PFSK-1 (cell line): Measurements from ENCODE around the gene IDH3A.

Experiments
- POLR2AphosphoS5 ChIP-seq: IDR thresholded peaks from 2 replicates; pipeline ENCODE4 v1.6.1; 2012; ENCODE audit warnings: low read depth, mild to moderate bottlenecking, control low read depth, low read length, moderate library complexity
- SIN3A ChIP-seq: IDR thresholded peaks from 2 replicates; pipeline ENCODE4 v1.6.1; 2012; ENCODE audit warnings: mild to moderate bottlenecking, low read length, moderate library complexity, borderline replicate concordance; ENCODE audit not compliant: insufficient read depth
- TAF1 ChIP-seq: IDR thresholded peaks from 2 replicates; pipeline ENCODE4 v1.6.1; 2012; ENCODE audit warnings: low read length, control low read depth, borderline replicate concordance; ENCODE audit not compliant: insufficient read depth
- TF ChIP-seq, protein P1 (sequence below), 2 experiments: IDR thresholded peaks; 2 replicates each; pipeline versions ENCODE4 v1.6.1 to v1.8.0; 2011 to 2012; ENCODE audit warnings: low read depth in 2 of 2, low read length in 2 of 2, control low read depth in 1 of 2, inconsistent platforms in 1 of 2, mild to moderate bottlenecking in 1 of 2, moderate library complexity in 1 of 2; ENCODE audit not compliant: insufficient read depth in 1 of 2

GRCh38 chr15:78110916-78111475 lies 38.2 kb upstream of the IDH3A start:
- TF ChIP-seq POLR2AphosphoS5 (no peak), TAF1 (no peak), SIN3A (no peak)
- TF ChIP-seq, protein P1, sequence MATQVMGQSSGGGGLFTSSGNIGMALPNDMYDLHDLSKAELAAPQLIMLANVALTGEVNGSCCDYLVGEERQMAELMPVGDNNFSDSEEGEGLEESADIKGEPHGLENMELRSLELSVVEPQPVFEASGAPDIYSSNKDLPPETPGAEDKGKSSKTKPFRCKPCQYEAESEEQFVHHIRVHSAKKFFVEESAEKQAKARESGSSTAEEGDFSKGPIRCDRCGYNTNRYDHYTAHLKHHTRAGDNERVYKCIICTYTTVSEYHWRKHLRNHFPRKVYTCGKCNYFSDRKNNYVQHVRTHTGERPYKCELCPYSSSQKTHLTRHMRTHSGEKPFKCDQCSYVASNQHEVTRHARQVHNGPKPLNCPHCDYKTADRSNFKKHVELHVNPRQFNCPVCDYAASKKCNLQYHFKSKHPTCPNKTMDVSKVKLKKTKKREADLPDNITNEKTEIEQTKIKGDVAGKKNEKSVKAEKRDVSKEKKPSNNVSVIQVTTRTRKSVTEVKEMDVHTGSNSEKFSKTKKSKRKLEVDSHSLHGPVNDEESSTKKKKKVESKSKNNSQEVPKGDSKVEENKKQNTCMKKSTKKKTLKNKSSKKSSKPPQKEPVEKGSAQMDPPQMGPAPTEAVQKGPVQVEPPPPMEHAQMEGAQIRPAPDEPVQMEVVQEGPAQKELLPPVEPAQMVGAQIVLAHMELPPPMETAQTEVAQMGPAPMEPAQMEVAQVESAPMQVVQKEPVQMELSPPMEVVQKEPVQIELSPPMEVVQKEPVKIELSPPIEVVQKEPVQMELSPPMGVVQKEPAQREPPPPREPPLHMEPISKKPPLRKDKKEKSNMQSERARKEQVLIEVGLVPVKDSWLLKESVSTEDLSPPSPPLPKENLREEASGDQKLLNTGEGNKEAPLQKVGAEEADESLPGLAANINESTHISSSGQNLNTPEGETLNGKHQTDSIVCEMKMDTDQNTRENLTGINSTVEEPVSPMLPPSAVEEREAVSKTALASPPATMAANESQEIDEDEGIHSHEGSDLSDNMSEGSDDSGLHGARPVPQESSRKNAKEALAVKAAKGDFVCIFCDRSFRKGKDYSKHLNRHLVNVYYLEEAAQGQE (IDR thresholded peaks at IDR 0.05; ENCODE audit: insufficient read depth in 1 of 2, low read depth in 2 of 2, low read length in 2 of 2), result no peak
